ENCODE data around the gene PARP9.
"Not testable (repeated sequence)": the region's sequence is repeated elsewhere in the genome, so short reads cannot be mapped to it uniquely, and the experiment has no call there.

PARP9 gene

GRCh38 chr3:122512284-122512683, 51.8 kb downstream of the PARP9 start:
- Histone ChIP-seq H3K4me1 (ENCODE audit: low read depth, poor library complexity, severe bottlenecking) (peaks cover 11% of the 10 kb centered on the region), H3K4me2 (no peak overlapping the region), H2AFZ (ENCODE audit: low read depth) (no peak overlapping the region), H3K4me3 (IDR thresholded peaks at IDR 0.05; ENCODE audit: insufficient read depth, low read depth, low read length) (no peak overlapping the region), H3K27me3 (ENCODE audit: insufficient read depth, low read depth) (no peaks in the 10 kb centered on the region), H3K9ac (no peak overlapping the region), H3K36me3 (ENCODE audit: insufficient read depth) (no peaks in the 10 kb centered on the region), H3K27ac (no peak overlapping the region), H4K20me1 (ENCODE audit: insufficient read depth) (peaks cover 38% of the 10 kb centered on the region), H3K79me2 (ENCODE audit: insufficient read depth, low read depth) (peaks cover 67% of the 10 kb centered on the region)
- no peak for TF ChIP-seq CTCF (conservative IDR thresholded peaks at IDR 0.05; ENCODE audit: low read depth, low read length)

- Histone ChIP-seq H4K20me1 (ENCODE audit: insufficient read depth) (peaks cover 46% of the 10 kb centered on the region), H3K4me2 (no peak overlapping the region), H3K27me3 (ENCODE audit: insufficient read depth, low read depth) (no peaks in the 10 kb centered on the region), H3K4me3 (IDR thresholded peaks at IDR 0.05; ENCODE audit: insufficient read depth, low read depth, low read length) (no peak overlapping the region), H3K4me1 (ENCODE audit: low read depth, poor library complexity, severe bottlenecking) (peaks cover 11% of the 10 kb centered on the region), H3K36me3 (ENCODE audit: insufficient read depth) (no peaks in the 10 kb centered on the region), H3K79me2 (ENCODE audit: insufficient read depth, low read depth) (peaks cover 80% of the 10 kb centered on the region), H3K27ac (no peak overlapping the region), H3K9ac (no peak overlapping the region), H2AFZ (ENCODE audit: low read depth) (no peak overlapping the region)
- TF ChIP-seq CTCF (conservative IDR thresholded peaks at IDR 0.05; ENCODE audit: low read depth, low read length), result no peak
These were observed 53.1 kb downstream of the PARP9 start for GRCh38 chr3:122510878-122511535.

- H3K4me3 ChIP-seq (IDR thresholded peaks at IDR 0.05; ENCODE audit: insufficient read depth, low read depth, low read length); H3K27ac ChIP-seq; H3K36me3 ChIP-seq (ENCODE audit: insufficient read depth); H3K9ac ChIP-seq; H3K4me2 ChIP-seq; H3K27me3 ChIP-seq (ENCODE audit: insufficient read depth, low read depth); H2AFZ ChIP-seq (ENCODE audit: low read depth): not testable (repeated sequence)
- peaks cover 50% of the 10 kb centered on the region for H4K20me1 ChIP-seq (ENCODE audit: insufficient read depth)
- H3K79me2 ChIP-seq (ENCODE audit: insufficient read depth, low read depth), result peaks cover 100% of the 10 kb centered on the region
- peaks cover 11% of the 10 kb centered on the region for H3K4me1 ChIP-seq (ENCODE audit: low read depth, poor library complexity, severe bottlenecking)
These were observed 55.2 kb downstream of the PARP9 start for GRCh38 chr3:122508944-122509343.

GRCh38 chr3:122508135-122508914, 55.8 kb downstream of the PARP9 start:
- no peaks in the 10 kb centered on the region for H3K36me3 ChIP-seq (ENCODE audit: insufficient read depth)
- H2AFZ ChIP-seq (ENCODE audit: low read depth), result no peak overlapping the region
- H3K4me3 ChIP-seq (IDR thresholded peaks at IDR 0.05; ENCODE audit: insufficient read depth, low read depth, low read length), result no peak overlapping the region
- peaks cover 100% of the 10 kb centered on the region for H3K79me2 ChIP-seq (ENCODE audit: insufficient read depth, low read depth)
- no peak for TF ChIP-seq CTCF (conservative IDR thresholded peaks at IDR 0.05; ENCODE audit: low read depth, low read length)
- H3K27me3 ChIP-seq (ENCODE audit: insufficient read depth, low read depth), result no peaks in the 10 kb centered on the region
- H3K27ac ChIP-seq, result no peak overlapping the region
- H3K9ac ChIP-seq, result no peak overlapping the region
- H3K4me2 ChIP-seq, result no peak overlapping the region
- peaks cover 12% of the 10 kb centered on the region for H3K4me1 ChIP-seq (ENCODE audit: low read depth, poor library complexity, severe bottlenecking)
- H4K20me1 ChIP-seq (ENCODE audit: insufficient read depth), result peaks cover 48% of the 10 kb centered on the region

GRCh38 chr3:122506450-122506849, 57.6 kb downstream of the PARP9 start:
- Histone ChIP-seq H3K4me2 (no peak overlapping the region), H3K79me2 (ENCODE audit: insufficient read depth, low read depth) (peaks cover 98% of the 10 kb centered on the region), H3K4me1 (ENCODE audit: low read depth, poor library complexity, severe bottlenecking) (peaks cover 11% of the 10 kb centered on the region), H2AFZ (ENCODE audit: low read depth) (no peak overlapping the region), H4K20me1 (ENCODE audit: insufficient read depth) (peaks cover 41% of the 10 kb centered on the region), H3K4me3 (IDR thresholded peaks at IDR 0.05; ENCODE audit: insufficient read depth, low read depth, low read length) (no peak overlapping the region), H3K27ac (no peak overlapping the region), H3K27me3 (ENCODE audit: insufficient read depth, low read depth) (no peaks in the 10 kb centered on the region), H3K36me3 (ENCODE audit: insufficient read depth) (no peaks in the 10 kb centered on the region), H3K9ac (no peak overlapping the region)
- TF ChIP-seq CTCF (conservative IDR thresholded peaks at IDR 0.05; ENCODE audit: low read depth, low read length), result no peak
